ENCODE results near the gene TRAK2.

- TF ChIP-seq EZH2 (IDR thresholded peaks at IDR 0.05) (no peak), POLR2AphosphoS5 (IDR thresholded peaks at IDR 0.05; ENCODE audit: borderline replicate concordance, low read depth, low read length) (no peak), FOXP2 (optimal IDR thresholded peaks at IDR 0.05; ENCODE audit: control extremely low read depth, extremely low read length, insufficient read depth) (no peak)
These were observed 101.7 kb downstream of the TRAK2 start for GRCh38 chr2:201349601-201350000.

All from SK-N-MC (cell line).